GM12878 (cell line): Measurements from ENCODE around the gene RSPH1.

Experiments
- BCL11A ChIP-seq: IDR thresholded peaks from 2 replicates; pipeline ENCODE4 v1.6.1; 2011; ENCODE audit warnings: low read depth, low read length
- BCL3 ChIP-seq: IDR thresholded peaks from 2 replicates; pipeline ENCODE4 v1.6.1; 2011; ENCODE audit warnings: borderline replicate concordance, low read depth, mild to moderate bottlenecking, moderate library complexity, low read length; ENCODE audit not compliant: insufficient read depth, poor library complexity, severe bottlenecking
- CHD4 ChIP-seq: fragments of 200-600 bp; sonication (generic); IDR thresholded peaks from 2 replicates; pipeline ENCODE4 v1.6.1; 2016; ENCODE audit warnings: mild to moderate bottlenecking
- CTCF ChIP-seq, 3 experiments: IDR thresholded peaks in 2 of 3; conservative IDR thresholded peaks in 1 of 3; 2 replicates each; pipeline ENCODE4 v1.5.1; 2011; ENCODE audit warnings: low read depth in 3 of 3, low read length in 3 of 3, mild to moderate bottlenecking in 3 of 3, control low read depth in 2 of 3, moderate library complexity in 2 of 3, inconsistent platforms in 1 of 3, mixed read lengths in 1 of 3; ENCODE audit not compliant: control insufficient read depth in 2 of 3, insufficient read depth in 1 of 3; ENCODE audit errors: extremely low read depth in 1 of 3
- CUX1 ChIP-seq: IDR thresholded peaks from 2 replicates; pipeline ENCODE4 v1.6.1; 2012; ENCODE audit warnings: improper control_type of control experiment, low read depth, low read length; ENCODE audit not compliant: insufficient replicate concordance
- EGR1 ChIP-seq, 2 experiments: IDR thresholded peaks; 1 replicate in 1 of 2; 2 replicates in 1 of 2; pipeline ENCODE4 v1.6.1; 2011 to 2012; ENCODE audit warnings: low read depth in 2 of 2, low read length in 2 of 2, borderline replicate concordance in 1 of 2, mild to moderate bottlenecking in 1 of 2, moderate library complexity in 1 of 2
- EZH2 ChIP-seq: IDR thresholded peaks from 2 replicates; pipeline ENCODE4 v1.6.1; 2012; ENCODE audit warnings: low read depth, mild to moderate bottlenecking, control low read depth, inconsistent platforms, low read length, borderline replicate concordance; ENCODE audit not compliant: control insufficient read depth
- MYC ChIP-seq: IDR thresholded peaks from 2 replicates; pipeline ENCODE4 v1.6.1; 2011; ENCODE audit warnings: mild to moderate bottlenecking, low read length, moderate library complexity, inconsistent platforms; ENCODE audit not compliant: insufficient read depth, insufficient replicate concordance, insufficient read length, severe bottlenecking
- NFXL1 ChIP-seq: fragments of 450-650 bp; IDR thresholded peaks from 2 replicates; pipeline ENCODE4 v1.6.1; 2017; ENCODE audit warnings: antibody characterized with exemption, mild to moderate bottlenecking, borderline replicate concordance
- POLR2AphosphoS5 ChIP-seq: IDR thresholded peaks from 2 replicates; pipeline ENCODE4 v1.6.1; 2011; ENCODE audit warnings: mild to moderate bottlenecking, low read length, inconsistent platforms
- TCF7 ChIP-seq: IDR thresholded peaks from 2 replicates; pipeline ENCODE4 v1.6.1; 2014; ENCODE audit warnings: antibody characterized with exemption, borderline replicate concordance
- ZZZ3 ChIP-seq: IDR thresholded peaks from 2 replicates; pipeline ENCODE4 v1.6.1; 2011; ENCODE audit warnings: low read depth; ENCODE audit not compliant: control insufficient read depth, insufficient read length

GRCh38 chr21:42463861-42464515 lies 32.0 kb downstream of the RSPH1 start:
- no peak for TF ChIP-seq BCL11A
- TF ChIP-seq ZZZ3: no peak
- no peak for TF ChIP-seq POLR2AphosphoS5
- no peak for TF ChIP-seq TCF7
- no peak for TF ChIP-seq CHD4
- no peak for TF ChIP-seq EGR1 (IDR thresholded peaks at IDR 0.05; ENCODE audit: borderline replicate concordance in 1 of 2, low read depth in 2 of 2, low read length in 2 of 2)
- TF ChIP-seq NFXL1: no peak
- TF ChIP-seq BCL3: no peak
- no peak for TF ChIP-seq CTCF (IDR thresholded peaks at IDR 0.05 in 2 of 3, conservative IDR thresholded peaks at IDR 0.05 in 1 of 3; ENCODE audit: control insufficient read depth in 2 of 3, extremely low read depth in 1 of 3, insufficient read depth in 1 of 3, low read depth in 3 of 3, low read length in 3 of 3)
- no peak for TF ChIP-seq EZH2
- TF ChIP-seq CUX1: no peak
- no peak for TF ChIP-seq MYC
